Endothelial cell of hepatic sinusoid (primary cell): ENCODE data around the gene REC8.

Source experiments
- in situ Hi-C: cut with HindIII; loops from 2 replicates; pipeline ENCODE4 v1.10.0; 2017; ENCODE audit warnings: low sequenced_read_pairs

The REC8 gene

GRCh38 chr14:24181371-24182077 lies 9.6 kb downstream of the REC8 start:
- in situ Hi-C loops, result no loop called here

- in situ Hi-C loops, result no loop called here
Measured at GRCh38 chr14:24182110-24182882, 10.4 kb downstream of the REC8 start.

- in situ Hi-C loops, result no loop called here
Measured at GRCh38 chr14:24183014-24183481, 11.2 kb downstream of the REC8 start.

GRCh38 chr14:24184104-24184970 lies 12.5 kb downstream of the REC8 start:
- in situ Hi-C loops, result no loop called here

- in situ Hi-C loops, result no loop called here
Measured at GRCh38 chr14:24185026-24185425, 13.1 kb downstream of the REC8 start.

GRCh38 chr14:24185741-24186140 lies 13.9 kb downstream of the REC8 start:
- in situ Hi-C loops, result no loop called here

- in situ Hi-C loops, result no loop called here
Measured at GRCh38 chr14:24186831-24187538, 15.1 kb downstream of the REC8 start.

GRCh38 chr14:24187539-24187915 lies 15.6 kb downstream of the REC8 start:
- in situ Hi-C loops, result no loop called here

- in situ Hi-C loops, result no loop called here
Measured at GRCh38 chr14:24188251-24189058, 16.6 kb downstream of the REC8 start, which contains the start of gene IPO4. IPO4 (minus strand) TSS chr14:24188816; CDS start chr14:24188787, 29 bp downstream.

- in situ Hi-C loops, result no loop called here
Measured at GRCh38 chr14:24189059-24189375, 17.1 kb downstream of the REC8 start.

- in situ Hi-C loops, result no loop called here
Measured at GRCh38 chr14:24189460-24189859, 17.6 kb downstream of the REC8 start.

- in situ Hi-C loops, result no loop called here
Measured at GRCh38 chr14:24190416-24190815, 18.5 kb downstream of the REC8 start.

- in situ Hi-C loops, result no loop called here
Measured at GRCh38 chr14:24192933-24193332, 21.1 kb downstream of the REC8 start.

- in situ Hi-C loops, result no loop called here
Measured at GRCh38 chr14:24194186-24194872, 22.4 kb downstream of the REC8 start.

GRCh38 chr14:24194873-24195185 lies 22.9 kb downstream of the REC8 start:
- in situ Hi-C loops, result no loop called here

- in situ Hi-C loops, result no loop called here
Measured at GRCh38 chr14:24195186-24196070, 23.5 kb downstream of the REC8 start, which contains the start of gene TM9SF1. TM9SF1 (minus strand) TSS chr14:24195441; CDS start chr14:24195019, 422 bp downstream.

- in situ Hi-C loops, result no loop called here
Measured at GRCh38 chr14:24196071-24197055, 24.5 kb downstream of the REC8 start.
